Head of caudate nucleus (tissue), 42 donors: ENCODE measurements around the gene SERPINB6.
"Not testable (repeated sequence)": the region's sequence is repeated elsewhere in the genome, so short reads cannot be mapped to it uniquely, and the experiment has no call there.

ENCODE experiments used
- DNase-seq, 42 donors: peaks; one replicate each; pipeline versions ENCODE4 v3.0.0 to v3.0.0-alpha.2; 2020 to 2021; ENCODE audit warnings: mixed read lengths in 7 of 42
- intact Hi-C: fragments of 100-400 bp; cut with DNase I; formaldehyde crosslinking; loops from one replicate; pipeline ENCODE4 v1.15.0; 2022

SERPINB6 gene

DNA sequence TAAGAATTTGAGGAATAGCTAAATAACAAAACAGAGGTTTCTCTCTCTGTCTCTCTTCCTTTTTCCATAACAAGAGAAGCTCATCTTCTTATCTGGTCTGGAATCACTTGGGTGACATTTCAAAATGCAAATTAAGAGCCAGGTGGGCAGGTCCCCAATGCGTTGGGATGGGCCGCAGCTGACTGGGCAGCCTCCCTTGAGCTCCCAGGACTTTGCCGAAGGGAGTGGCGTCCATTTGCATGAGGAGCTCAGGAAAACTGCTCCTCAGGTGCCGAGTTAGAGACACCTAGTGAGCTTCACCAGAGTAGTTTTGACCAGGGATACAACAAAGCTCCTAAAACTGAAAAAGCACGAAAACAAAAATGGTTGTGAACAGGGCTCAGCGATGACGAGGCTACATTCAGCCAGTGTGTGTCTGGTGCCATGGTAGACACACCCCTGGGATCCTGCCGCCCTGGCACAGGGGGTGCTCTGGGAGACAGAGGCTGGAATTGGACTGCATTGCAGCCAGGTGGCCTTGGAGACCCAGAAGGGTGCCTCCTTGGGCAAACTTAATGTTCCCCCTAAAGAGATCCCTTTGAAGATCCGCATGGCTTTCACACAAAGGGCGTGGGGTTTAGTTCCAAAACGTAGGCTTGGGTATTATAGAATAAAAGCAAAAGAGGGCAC lies 13.5 kb upstream of the SERPINB6 start:
- intact Hi-C loops = no loop called here
- DNase-seq = peak in 2 of 42 donors; percentile 3 to 13

DNA sequence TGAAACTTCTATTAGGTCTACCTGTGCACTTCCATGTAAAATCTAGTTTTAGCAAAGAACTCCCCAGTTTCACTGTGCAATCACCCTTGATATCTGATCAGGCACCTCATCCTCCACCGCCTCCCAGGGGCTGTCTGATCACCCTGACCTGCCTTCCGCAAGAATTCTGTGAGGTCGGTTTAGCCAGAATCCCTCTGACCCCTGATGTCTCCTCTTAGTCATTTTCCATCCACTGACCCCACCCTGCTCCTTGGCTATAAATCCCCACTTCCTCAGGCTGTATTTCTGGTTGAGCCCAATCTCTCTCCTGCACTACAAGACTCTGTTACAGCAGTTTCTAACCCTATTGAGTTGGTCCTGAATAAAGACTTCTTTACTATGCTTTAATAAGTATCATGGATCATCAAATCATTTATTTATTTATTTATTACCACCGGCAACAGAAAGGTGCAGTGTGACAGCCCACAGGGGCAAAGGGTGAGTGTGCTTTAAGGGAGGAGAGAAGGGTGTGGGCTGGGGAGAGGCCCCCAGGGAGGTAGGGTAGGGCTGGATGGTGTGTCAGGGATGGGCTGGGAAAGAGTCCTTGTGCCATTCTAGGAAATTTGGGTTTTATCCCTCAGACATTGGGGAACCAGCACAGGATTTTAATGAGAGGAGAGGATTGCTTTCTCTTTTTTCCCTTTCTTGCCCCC lies 11.2 kb upstream of the SERPINB6 start:
- intact Hi-C loops = no loop called here
- DNase-seq = peak in 1 of 42 donors; percentile 10

DNA sequence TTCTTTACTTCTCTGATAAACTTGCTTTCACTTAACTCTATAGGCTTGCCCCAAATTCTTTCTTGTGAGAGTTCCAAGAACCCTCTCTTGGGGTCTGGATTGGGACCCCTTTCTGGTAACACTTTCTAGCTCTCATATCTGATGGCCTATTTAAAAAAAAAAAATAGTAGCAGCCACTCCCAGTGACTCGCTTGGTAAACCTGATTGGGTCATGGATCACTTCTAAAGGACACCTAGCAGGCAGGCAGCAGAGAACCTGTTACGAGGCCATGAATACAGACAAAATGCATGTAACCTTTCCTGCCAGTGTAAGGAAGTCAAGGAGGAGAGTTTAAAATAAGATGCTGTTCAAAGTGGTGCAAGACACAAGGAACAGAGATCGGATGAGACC lies 9.1 kb upstream of the SERPINB6 start:
- no peak for DNase-seq
- intact Hi-C loops = no loop called here

DNA sequence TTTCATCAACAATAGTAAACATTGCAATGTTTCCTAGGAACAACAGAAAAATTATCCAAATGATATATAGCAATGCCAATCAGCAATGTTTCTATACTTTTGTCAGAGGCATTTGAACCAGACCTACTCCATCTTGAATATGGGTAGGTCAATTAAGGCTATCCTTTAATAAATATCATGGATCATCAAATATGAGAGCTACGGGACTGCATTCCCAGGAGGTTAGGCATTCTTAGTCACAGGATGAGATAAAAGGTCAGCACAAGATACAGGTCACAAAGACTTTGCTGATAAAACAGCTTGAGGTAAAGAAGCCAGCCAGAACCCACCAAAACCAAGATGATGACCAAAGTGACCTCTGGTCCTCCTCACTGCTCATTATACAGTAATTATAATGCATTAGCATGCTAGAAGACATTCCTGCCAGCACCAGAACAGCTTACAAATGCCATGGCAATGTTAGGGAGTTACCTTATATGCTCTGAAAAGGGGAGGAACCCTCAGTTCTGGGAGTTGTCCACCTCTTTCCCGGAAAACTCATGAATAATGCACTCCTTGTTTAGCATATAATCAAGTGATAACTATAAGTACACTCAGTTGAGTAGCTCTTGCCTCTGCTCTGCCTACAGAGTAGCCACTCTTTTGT lies 8.6 kb upstream of the SERPINB6 start:
- intact Hi-C loops = no loop called here
- no peak for DNase-seq

DNA sequence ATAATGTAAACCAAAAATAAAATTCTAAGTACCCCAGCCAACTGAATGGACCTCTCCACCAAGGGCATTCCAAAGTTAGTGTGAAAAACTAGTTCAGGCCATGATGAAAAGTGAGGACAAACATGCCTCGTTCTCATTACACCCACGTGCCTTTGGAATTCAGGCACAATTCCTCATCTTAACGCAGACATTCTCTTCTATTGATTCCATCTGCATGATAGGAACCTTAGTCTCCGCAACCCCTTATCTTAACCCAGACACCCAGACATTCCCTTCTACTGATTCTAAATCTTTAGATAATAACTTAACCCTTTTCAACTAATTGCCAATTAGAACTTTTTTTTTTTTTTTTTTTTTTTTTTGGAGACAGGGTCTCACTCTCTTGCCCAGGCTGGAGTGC lies 7.6 kb upstream of the SERPINB6 start:
- intact Hi-C loops = no loop called here
- DNase-seq = no peak

DNA sequence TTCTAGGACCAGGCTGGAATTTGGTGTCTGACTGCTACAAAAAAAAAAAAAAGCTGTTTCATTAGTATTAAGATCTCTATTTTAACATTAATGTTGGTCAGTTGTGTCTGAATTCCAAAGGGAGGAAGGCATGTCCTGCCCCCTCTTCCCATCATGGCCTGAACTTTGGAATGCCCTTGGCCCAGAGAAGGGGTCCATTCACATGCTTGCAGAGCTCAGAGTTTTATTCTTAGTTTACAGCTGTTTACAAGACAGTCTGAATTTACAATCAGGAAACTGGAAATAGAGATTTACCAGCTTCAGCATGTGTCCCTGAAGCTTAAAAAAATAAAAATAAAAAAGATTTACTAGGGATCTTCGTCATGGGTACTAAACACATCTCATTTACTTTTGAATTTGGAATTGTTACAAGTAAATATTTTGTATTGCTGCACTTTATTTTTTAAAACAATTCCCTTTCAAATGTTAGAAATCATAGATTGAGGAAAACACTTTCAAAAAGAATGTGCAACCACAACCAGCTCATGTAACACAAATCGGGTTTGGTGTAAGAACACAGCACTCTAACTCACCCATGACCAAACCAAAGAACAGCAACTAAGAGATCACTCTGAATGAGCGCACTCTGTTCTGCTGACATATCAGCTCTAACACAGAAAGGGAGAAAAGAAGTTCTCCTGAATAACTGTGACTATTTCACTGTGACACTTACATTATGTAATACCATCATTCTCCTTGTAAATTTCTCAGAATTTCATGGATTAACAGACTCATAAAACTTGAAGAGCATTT lies 6.6 kb upstream of the SERPINB6 start:
- DNase-seq = no peak
- intact Hi-C loops = no loop called here

DNA sequence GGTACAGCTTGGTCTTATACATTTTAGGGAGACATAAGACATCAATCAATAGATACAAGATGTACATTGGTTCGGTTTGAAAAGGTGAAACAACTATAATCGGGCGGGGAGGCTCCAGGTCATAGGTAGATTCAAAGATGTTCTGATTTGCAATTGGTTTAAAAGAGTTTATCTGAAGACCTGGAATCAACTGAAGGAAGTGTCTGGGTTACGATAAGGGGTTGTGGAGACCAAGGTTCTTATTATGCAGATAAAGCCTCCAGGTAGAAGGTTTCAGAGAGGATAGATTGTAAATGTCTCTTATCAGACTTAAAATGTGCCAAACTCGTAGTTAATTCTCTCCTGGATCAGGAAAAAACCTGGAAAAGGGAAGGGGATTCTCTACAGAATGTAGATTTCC lies 5.9 kb upstream of the SERPINB6 start:
- intact Hi-C loops = no loop called here
- no peak for DNase-seq

DNA sequence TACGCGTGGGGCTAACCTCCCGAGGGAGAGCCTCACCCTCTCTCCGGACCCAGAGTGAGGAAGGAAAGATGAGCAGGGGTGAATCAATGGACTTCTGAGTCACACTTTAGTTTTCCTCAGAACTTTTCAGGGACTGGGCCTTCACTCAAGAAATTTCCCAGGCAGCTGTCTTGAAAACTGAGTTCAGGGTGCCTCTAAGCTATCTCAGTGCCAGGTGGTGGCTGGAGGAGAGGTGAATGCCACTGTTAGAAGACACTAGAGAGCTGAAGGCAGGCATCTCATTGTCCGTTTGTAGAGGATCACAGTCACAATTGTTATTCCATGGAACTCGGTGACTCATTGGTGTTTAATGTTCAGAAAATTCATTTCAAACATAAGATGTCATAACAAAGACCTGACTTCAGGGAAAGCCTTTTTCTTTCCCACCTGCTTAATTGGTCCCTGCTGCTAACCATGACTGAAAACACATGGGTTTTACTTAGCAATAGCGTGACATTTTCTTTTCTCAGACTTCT lies 5.3 kb upstream of the SERPINB6 start:
- peak in 1 of 42 donors; percentile 31 for DNase-seq
- intact Hi-C loops = no loop called here

DNA sequence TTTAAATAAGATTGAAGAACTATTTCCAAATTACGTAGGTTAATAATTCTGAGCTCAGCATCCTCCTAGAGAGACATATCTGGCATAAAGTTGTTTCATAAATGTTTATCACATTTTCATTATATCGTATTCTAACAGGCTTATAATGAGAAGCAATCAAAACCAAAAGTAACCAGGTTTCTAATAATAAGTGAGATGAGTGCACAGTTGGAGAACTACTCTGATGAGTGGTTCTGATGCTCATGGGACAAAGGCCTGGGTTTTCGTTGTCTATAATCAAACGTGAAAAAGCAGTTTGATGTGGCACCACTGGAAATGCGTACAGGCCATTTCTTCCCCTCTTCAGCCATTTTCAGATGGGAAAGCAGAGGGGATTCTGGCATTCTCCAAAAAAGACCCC lies 4.7 kb upstream of the SERPINB6 start:
- intact Hi-C loops = no loop called here
- DNase-seq = no peak

DNA sequence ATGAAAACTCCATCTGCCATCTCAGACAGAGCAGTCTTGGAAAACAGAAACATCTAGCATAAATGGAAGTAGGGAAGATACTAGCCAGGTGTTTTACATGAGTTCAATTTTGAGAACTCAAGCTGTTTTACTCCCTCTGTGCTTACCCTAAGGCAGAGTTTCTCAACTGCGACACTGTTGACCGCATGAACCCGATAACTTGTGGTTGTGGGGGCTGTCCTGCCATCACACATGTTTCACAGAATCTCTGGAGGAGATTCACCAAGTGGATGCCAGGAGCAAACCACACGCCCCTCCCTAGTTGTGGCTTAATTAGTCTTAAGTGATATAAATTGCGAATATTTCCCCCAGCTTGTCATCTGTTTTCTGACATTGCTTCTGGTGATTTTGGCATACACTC lies 2.3 kb upstream of the SERPINB6 start:
- no peak for DNase-seq
- intact Hi-C loops = no loop called here

DNA sequence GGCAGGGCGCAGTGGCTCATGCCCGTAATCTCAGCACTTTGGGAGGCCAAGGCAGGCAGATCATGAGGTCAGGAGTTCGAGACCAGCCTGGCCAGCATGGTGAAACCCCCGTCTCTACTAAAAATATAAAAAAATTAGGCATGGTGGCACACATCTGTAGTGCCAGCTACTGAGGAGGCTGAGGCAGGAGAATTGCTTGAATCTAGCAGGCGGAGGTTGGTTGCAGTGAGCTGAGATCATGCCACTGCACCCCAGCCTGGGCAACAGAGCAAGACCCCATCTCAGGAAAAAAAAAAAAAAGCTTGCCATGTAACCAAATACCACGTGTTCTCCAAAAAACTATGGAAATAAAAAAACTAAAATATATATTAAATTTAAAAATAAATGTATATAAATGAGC lies 1.8 kb upstream of the SERPINB6 start:
- intact Hi-C loops, DNase-seq: not testable (repeated sequence)

DNA sequence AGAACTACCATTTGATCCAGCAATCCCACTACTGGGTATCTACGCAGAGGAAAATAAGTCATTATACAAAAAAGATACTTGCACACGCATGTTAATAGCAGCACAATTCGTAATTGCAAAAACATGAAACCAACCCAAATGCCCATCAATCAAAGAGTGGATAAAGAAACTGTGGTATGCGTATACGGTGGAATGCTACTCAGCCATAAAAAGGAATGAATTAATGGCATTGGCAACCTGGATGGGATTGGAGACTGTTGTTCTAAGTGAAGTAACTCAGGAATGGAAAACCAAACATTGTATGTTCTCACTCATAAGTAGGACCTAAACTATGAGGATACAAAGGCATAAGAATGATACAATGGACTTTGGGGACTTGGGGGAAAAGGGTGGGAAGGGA lies 1.3 kb upstream of the SERPINB6 start:
- intact Hi-C loops, DNase-seq: not testable (repeated sequence)

DNA sequence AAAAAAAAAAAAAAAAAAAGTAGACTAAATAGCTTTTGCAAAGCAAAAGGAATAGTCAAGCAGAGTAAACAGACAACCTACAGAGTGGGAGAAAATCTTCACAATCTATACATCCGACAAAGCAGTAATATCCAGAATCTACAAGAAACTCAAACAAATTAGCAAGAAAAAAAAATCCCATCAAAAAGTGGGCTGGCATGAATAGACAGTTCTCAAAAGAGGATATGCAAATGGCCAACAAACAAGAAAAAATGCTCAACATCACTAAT lies 786 bp upstream of the SERPINB6 start:
- intact Hi-C loops, DNase-seq: not testable (repeated sequence)

DNA sequence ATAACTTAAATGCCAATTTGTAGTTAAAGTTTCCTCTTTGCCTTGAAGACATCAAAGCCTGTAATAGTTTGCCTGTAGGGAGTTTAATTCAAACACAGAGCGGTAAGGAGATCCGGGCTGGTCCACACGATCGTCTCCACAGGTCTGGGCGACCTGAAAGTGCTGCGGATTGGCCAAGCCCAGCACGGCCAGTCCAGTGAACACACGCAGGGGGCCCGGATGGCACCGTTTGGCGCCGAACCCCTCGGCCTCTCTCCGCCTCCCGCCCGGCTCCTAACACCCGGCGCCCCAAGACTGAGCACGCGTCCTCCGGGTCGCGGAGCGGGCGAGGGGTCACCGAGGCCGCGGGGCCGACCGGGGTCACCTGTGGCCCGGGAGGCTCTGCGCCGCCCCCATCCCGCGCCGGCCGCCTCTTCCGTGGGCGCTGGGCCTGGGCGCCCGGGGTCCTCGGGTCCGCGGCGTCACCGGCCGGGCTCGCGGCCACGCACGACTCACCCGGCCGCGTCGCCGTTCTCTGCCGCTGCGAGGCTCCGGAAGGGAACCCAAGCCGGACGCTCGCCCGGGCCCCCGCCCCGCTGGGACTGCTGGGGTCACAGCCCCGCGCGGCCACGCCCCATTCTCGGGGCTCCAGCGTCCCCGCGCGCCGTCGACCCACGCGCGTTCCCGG lies 481 bp downstream of the SERPINB6 start:
- intact Hi-C loops = loop anchor here (2.0 kb wide), 1 partner anchor 18 kb away; no protein-coding TSS in a partner anchor

DNA sequence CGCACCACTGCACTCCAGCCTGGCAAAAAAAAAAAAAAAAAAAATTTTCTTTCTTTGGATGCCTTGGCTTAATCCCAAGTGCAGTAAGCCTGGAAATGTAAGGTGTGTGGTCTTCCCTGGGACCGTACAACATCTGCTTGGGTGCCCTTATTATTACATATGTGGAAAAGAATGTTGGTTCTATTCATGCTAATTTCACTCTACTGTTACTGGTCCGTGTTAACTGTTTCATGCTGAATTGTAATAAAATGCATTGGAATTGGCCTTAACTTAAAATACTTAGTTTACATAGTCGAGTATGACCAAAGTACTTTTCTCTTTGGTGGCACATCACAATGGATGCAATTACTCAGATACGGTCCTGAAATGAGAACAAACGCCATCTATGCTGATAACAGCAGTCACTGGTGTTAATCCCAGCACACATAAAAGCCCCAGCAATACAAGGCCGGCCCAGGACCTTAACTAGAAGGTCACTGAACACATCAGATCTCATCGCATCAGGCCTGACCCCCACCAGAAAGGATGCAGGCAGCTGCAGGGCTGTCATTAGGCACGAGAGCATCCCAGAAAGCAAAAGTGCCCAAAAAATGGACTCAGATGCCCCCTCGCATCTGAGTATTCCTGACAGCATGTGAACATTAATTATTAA lies 1.2 kb downstream of the SERPINB6 start:
- intact Hi-C loops = loop anchor here (2.0 kb wide), 1 partner anchor 19 kb away; no protein-coding TSS in a partner anchor
- DNase-seq = peak in 2 of 42 donors; percentile 16 to 35

More for the DNA sequence above, 481 bp downstream of the SERPINB6 start:
- peak in 41 of 42 donors; percentile 47 to 91 (median 80) for DNase-seq

DNA sequence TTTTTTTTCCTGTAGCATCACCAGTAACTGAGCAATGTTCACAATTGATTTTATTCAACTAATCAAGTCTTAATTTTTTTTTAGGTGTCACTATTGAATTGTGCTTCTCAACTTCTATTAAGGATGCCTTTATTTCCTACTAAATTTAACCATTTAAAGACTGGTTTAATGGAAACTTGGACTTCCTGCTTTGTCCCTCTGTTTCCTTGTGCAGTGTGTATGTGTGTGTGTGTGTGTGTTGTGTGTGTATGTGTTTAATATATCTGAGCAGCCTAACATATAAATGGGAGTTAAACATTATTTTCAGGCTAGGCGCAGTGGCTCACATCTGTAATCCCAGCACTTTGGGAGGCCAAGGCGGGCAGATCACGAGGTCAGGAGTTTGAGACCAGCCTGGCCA lies 1.8 kb downstream of the SERPINB6 start:
- intact Hi-C loops = no loop called here
- DNase-seq = no peak

DNA sequence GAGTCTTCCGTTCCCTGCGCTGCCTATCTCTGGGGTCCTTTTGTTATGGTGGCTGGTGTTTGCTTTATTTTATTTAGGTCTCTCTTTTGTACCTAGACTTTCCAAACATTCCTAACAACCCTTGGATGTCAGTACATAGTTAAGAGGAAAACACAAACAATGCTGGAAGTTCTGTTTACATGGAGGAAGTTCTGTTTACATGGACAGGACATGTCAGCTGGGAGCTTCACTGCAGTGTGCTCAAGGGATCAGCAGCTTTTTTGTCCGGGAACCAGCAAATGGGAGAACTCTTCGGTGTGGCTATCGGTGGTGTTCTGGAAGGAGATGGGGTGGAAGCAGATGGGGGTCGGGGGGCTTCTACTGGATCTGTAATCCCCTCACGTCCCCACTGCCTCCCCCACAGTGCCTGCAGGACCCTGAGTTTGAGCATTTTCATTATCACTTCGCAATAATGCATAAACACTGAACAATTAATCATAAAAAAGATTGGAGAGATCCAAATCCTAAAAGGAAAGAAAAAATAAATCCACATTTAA lies 2.7 kb downstream of the SERPINB6 start:
- DNase-seq = no peak

DNA sequence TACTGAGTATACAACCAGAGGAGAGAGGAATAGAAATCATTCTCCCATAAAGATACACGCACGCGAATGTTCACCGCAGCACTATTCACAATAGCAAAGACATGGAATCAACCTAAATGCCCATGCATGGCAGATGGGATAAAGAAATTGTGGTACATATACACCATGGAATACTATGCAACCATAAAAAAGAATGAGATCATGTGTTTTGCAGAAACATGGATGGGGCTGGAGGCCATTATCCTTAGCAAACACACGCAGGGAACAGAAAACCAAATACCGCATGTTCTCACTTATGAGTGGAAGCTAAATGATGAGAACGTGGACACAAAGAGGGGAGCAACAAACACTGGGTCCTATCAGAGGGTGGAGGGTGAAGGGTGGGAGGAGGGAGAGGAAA lies 3.4 kb downstream of the SERPINB6 start:
- DNase-seq = no peak
- intact Hi-C loops = no loop called here

More for the DNA sequence above, 2.7 kb downstream of the SERPINB6 start:
- intact Hi-C loops = no loop called here
